Uterus (tissue), 2 donors: Measurements from ENCODE around the gene ACVRL1.

Experiments
- CTCF ChIP-seq, 4 experiments: fragments of 200-600 bp in 2 of 4; fragments of 450-650 bp in 2 of 4; sonication (generic) in 2 of 4; IDR thresholded peaks; one replicate each; pipeline ENCODE4 v1.5.1; 2016 to 2019; ENCODE audit warnings: antibody characterized with exemption in 4 of 4, mild to moderate bottlenecking in 2 of 4, moderate library complexity in 1 of 4
- POLR2A ChIP-seq, 2 donors: fragments of 450-650 bp; IDR thresholded peaks; one replicate each; pipeline ENCODE4 v1.6.1; 2016; ENCODE audit warnings: antibody characterized with exemption in 2 of 2, mild to moderate bottlenecking in 1 of 2, moderate library complexity in 1 of 2

DNA sequence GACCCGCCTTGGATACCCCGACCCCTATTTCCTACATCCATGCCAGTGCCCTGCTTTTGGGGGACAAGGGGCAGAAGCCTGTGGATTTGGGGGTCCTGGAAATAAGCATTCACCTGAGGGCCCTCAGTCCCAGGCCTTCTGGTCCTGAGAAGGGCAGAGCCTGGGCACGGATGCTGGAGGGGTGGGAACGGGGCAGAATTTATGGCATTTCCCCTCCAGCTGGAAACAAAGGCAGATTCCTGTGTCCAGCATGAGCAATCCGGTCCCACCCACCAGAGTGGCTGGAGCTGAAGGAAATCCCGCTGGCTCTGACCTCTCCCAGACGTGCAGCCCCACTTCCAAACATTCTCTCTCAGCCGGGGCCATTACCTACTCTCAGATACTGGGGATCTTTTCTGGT lies 10.1 kb upstream of the ACVRL1 start:
- TF ChIP-seq POLR2A (IDR thresholded peaks at IDR 0.05) (no peak), CTCF (IDR thresholded peaks at IDR 0.05) (no peak)
